HEK293T (cell line): ENCODE data around the gene CDC34.

Experiments
- ELF4 ChIP-seq: fragments of 450-650 bp; IDR thresholded peaks from 2 replicates; pipeline ENCODE4 v1.6.1; 2017; ENCODE audit warnings: antibody characterized with exemption
- NFRKB ChIP-seq: fragments of 450-650 bp; IDR thresholded peaks from 2 replicates; pipeline ENCODE4 v1.6.1; 2016; ENCODE audit warnings: mild to moderate bottlenecking, moderate library complexity

- no peak for TF ChIP-seq NFRKB
- TF ChIP-seq ELF4: no peak
These were observed 39.5 kb downstream of the CDC34 start for GRCh38 chr19:570937-571565.
